GM19043 (cell line): ENCODE data around the gene TBCA.
A peak's percentile ranks its signal among the peaks of the same experiment; 100 is the strongest.

Experiments used
- ATAC-seq: cut with Tn5 transposase; IDR thresholded peaks from one replicate; pipeline ENCODE4 v1.9.1; 2021; ENCODE audit warnings: low read depth; ENCODE audit not compliant: unreplicated experiment

TBCA gene

DNA sequence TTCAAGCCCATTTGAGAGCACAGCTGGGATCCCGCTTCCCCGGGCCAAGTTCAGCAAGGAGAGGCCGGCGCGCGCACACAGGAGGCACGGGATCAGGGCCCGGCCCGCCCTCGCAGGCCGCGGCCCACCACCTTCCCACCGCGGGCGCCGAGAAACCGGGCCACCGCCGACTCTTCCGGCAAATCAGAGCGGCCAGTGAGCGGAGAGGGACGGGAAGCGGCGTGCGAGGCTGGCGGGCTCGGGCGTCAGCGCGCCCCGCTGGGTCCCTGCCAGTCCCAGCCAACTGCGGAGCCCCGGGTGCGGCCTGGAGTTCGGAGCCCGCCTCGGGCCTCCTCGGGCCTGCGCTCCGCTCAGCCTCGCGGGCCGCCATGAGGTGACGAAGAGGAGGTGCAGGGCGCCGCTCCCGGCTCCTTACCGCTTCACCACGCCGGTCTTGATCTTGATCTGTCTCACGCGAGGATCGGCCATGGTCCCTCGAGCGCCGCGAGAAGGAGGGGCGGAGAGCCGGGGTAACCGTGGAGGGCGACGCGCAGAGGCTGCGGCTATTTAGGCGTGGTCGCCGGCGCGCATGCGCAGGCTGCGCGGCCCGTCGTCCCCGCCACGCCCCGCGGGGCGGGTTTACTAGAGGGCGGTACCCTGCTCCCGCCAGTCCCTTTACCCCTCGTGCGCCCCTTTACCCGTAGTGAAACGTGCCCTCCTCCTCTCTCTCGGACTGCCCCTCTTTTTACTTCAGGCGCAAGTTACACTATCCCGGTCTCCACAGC, at the start of gene TBCA:
Gene TBCA (minus strand): TSS at position 550 of the 764 bp plus-strand sequence. CDS start 82 bp downstream, at position 468.
- ATAC-seq = peak; percentile 88

DNA sequence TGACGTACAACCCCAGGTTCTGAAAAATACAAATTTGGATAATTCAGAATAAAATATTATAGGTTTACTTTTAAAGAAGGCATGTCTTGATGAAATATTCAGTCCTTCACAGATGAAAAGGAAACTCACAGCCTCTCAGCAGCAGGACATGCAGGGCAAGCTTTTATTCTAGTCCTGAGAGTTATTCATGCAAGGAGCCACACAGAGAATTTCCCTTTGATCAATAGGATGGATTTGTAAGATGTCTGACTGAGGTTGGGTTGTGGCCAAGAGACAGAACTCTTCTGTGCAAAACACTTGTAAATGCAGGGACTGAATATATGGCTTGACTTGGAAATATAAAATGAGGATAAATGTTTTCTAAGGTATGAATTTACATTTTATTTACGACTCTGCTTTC, 48.8 kb upstream of the TBCA start:
- ATAC-seq = no peak

DNA sequence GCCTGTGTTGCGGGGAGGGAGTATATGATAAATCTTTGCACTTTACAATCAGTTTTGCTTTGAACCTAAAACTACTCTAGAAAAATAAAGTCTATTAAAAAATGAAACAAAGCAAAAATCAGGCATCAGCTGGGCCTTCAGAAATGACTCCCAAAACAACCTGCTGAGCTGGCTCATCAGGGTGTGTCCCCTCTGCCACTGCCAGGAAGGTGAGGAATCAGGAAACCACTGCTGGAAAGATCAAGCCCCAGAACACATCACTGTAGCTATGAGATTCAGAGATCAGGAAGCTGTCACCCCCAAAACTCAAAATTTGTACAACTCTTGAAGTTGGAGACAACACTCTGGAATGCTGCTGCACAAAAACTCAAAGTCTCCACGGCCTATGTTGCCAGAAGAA, 40.5 kb upstream of the TBCA start:
- ATAC-seq = no peak

DNA sequence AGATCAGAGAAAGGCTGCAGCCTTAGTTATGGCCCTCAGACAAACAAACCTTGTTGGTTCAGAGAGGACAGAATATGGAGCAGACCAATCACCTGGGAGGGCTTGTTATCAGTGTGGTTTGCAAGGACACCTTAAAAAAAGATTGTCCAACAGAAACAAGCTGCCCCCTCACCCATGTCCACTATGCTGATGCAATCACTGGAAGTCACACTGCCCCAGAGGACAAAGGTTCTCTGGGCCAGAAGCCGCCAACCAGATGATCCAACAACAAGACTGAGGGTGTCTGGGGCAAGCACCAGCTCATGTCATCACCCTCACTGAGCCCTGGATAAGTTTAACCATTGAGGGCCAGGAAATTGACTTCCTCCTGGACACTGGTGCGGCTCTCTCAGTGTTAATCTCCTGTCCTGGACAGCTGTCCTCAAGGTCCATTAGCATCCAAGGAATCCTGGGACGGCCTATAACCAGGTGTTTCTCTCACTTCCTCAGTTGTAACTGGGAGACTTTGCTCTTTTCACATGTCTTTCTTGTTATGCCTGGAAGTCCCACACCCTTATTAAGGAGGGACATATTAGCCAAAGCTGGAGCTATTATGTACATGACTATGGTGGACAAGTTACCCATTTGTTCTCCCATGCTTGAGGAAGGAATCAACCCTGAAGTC, 36.9 kb upstream of the TBCA start:
- no peak for ATAC-seq

- no peak for ATAC-seq
These were observed 30.2 kb upstream of the TBCA start for GRCh38 chr5:77806213-77806843.

DNA sequence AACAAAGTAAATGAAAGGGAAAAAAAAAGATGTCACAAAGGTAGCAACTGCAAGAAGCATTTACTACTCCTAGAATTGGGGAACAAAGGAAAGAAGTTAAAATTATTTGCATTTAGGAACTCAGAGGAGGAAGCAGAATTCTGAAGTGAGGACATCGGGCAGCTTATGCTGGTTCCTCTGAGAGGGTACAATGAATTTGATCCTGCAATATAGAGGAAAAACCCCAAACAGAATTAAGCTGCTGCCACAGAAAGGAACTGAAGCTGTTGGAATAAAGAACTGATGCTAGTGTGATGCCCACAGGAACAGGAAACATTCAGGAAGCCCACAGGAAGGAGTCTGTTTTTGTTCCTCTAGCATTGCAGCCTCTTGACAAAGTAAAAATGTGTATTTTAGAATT, 22.3 kb upstream of the TBCA start:
- no peak for ATAC-seq

GRCh38 chr5:77797136-77797535, 21.0 kb upstream of the TBCA start:
- no peak for ATAC-seq

DNA sequence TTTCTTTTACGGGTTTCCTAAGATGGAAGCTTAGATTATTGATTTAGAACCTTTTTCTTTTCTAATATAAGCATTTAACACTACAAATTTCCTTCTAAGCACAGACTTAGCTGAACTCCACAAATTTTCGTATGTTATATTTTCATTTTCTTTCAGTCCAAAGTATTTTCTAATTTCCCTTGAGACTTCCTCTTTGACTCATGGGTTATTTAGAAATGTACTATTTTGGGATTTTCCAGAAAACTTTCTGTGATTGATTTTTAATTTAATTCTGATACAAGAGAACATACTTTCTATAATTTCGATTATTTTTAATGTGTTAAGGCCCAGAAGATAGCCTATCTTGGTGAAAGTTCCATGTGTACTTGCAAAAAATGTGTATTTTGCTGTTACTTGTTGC, 19.7 kb upstream of the TBCA start:
- no peak for ATAC-seq

GRCh38 chr5:77795268-77795667, 19.1 kb upstream of the TBCA start:
- no peak for ATAC-seq

- no peak for ATAC-seq
These were observed 15.8 kb upstream of the TBCA start for GRCh38 chr5:77791926-77792325.

- ATAC-seq = no peak
These were observed 15.2 kb upstream of the TBCA start for GRCh38 chr5:77791356-77791755.

DNA sequence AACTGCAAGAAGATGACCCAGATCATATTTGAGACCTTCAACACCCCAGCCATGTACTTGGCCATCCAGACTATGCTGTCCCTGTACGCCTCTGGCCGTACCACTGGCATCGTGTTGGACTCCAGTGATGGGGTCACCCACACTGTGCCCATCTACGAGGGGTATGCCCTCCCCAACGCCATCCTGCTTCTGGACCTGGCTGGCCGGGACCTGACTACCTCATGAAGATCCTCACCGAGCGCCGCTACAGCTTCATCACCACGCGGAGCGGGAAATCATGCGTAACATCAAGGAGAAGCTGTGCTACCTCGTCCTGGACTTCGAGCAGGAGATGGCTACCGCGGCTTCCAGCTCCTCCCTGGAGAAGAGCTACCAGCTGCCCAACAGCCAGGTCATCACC, 9.1 kb upstream of the TBCA start:
- no peak for ATAC-seq

DNA sequence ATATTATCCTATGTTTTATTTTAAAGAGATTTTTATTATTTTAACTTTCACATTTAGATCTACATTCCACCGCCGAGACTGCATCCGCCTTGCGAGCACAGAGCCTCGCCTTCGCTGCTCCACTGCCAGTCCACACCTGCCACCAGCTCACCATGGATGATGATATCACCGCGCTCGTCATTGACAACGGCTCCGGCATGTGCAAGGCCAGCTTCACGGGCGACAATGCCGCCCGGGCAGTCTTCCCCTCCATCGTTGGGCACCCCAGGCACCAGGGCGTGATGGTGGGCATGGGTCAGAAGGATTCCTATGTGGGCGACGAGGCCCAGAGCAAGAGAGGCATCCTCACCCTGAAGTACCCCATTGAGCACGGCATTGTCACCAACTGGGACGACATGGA, 8.6 kb upstream of the TBCA start:
- no peak for ATAC-seq

- ATAC-seq = no peak
These were observed 4.9 kb upstream of the TBCA start for GRCh38 chr5:77781076-77781475.

DNA sequence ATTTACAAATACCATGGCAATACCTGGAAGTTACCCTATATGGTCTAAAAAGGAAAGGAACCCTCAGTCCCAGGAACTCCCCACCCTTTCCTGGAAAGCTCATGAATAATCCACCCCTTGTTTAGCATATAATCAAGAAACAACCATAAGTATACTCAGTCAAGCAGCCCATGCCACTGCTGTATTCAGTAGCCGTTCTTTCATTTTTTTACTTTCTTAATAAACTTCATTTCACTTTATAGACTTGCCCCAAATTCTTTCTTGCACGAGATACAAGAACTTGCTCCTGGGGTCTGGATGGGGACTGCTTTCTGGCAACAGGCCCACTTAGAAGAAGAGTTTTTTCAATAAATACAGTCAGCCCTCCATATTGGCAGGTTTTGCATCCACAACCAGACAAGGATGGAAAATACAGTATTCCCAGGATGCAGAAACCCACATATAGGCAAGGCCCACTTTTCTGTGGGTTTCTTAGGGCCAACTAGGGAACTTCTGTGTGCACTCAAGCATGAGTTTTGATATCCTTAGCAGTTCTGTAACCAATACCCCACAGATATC, 2.8 kb upstream of the TBCA start:
- ATAC-seq = no peak

GRCh38 chr5:77778398-77778797, 2.3 kb upstream of the TBCA start:
- ATAC-seq = no peak

- ATAC-seq = no peak
These were observed 1.8 kb upstream of the TBCA start for GRCh38 chr5:77777911-77778310.

- ATAC-seq = no peak
These were observed 1.2 kb upstream of the TBCA start for GRCh38 chr5:77777281-77777892.

DNA sequence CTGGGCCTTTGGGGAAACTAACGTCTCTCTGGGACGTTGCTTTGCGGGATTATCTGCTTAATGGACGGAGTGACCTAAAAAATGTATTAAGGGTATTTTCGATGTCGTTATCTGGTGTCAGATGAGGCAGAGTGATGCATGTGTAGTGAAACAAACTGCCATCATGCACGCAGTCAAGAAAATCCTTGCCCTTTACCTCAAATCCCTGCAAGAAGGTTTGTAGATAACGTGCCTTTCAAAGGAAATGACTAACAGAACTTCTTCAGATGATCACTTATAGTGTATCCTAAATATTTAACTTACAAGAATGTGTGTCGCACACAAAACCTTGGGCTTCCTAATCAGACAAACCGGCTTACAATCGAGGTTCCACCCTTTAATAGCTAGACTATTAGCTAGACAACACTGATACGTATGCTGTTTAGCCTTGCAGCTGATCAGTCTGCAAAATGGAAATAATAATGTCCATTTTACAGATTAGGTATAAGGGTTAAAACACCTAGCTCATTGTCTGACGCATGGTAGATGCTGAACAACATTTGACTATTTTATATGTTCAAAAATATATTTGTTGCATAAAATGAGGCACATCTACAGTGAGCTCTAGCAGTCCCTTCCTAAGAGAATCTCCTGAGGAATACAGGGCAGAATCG, 541 bp upstream of the TBCA start:
- ATAC-seq = no peak

GRCh38 chr5:77774981-77775789, 954 bp downstream of the TBCA start:
- ATAC-seq = peak; percentile 2
